ENCODE data around the gene RNF215.

RNF215 gene

DNA sequence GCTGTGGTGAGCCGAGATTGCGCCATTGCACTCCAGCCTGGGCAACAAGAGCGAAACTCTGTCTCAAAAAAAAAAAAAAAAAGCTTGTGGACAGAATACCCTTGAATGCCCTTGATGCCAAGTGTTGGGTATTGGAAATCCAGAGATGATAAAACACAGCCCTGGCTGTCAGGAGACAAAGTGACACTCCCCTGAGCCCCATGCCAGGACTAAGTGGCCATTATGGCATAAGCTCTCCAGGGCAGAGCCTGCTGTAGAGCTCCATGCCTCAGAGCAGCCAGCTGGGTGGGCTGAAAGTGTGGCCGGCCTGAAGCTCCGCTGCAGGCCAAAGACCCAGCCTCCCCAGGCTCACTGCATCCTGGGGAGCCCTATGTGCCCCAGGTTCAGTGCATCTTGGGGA, 4.9 kb downstream of the RNF215 start:
- Histone ChIP-seq H3K27me3 (ENCODE audit: control insufficient read depth, insufficient read depth, low read length) (no peaks in the 10 kb centered on the region), H3K9ac (ENCODE audit: low read length) (no peak overlapping the region), H3K36me3 (ENCODE audit: control insufficient read depth, insufficient read depth, low read length) (peaks cover 2% of the 10 kb centered on the region), H3K4me1 (ENCODE audit: control insufficient read depth, insufficient read depth, low read length) (peaks cover 6% of the 10 kb centered on the region), H3K4me3 (ENCODE audit: low read length) (no peak overlapping the region), H3K27ac (ENCODE audit: low read depth, low read length) (no peak overlapping the region)

DNA sequence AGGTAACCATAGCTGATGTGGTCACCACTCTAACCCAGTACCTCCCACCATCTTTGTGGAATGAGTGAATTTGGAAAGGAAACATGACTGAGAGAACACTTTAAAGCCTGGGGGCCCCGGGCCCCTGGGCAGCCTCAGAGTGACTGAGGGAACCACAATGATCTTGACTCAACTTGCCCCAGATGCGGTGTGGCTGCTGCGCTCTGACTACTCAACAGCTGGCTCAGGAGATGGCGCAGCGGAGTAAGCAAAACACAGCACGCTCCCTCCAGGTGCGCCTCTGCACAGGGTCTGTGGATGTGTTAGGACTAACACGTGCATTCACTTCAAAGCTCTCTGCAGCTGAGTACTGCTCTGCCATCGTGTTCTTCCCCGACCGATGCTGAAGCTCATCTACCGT, 5.9 kb downstream of the RNF215 start:
- Histone ChIP-seq H3K36me3 (ENCODE audit: control insufficient read depth, insufficient read depth, low read length) (peaks cover 2% of the 10 kb centered on the region), H3K4me1 (ENCODE audit: control insufficient read depth, insufficient read depth, low read length) (peaks cover 2% of the 10 kb centered on the region)

DNA sequence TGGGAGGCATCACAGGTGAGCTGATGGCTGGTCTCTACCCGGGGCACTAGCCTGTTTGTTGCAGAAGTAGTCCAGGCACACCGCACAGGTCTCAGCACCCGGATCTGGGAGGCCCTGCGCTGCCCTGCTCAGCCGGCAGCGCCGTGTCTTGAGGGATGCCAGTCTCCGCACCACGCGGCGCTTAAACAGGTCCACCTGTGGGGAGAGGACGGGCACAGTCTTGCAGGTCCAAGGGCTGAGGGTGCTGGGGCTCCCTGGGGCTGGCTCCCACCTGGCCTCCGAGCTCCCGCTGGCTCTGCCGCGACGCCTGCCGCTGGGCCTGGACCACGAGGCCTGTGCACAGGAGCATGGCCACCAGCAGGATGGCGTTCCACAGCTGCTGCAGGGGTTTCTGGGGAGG, 7.2 kb downstream of the RNF215 start:
- Histone ChIP-seq H3K27me3 (ENCODE audit: control insufficient read depth, insufficient read depth, low read length) (no peaks in the 10 kb centered on the region), H3K9ac (ENCODE audit: low read length) (no peak overlapping the region), H3K4me1 (ENCODE audit: control insufficient read depth, insufficient read depth, low read length) (no peaks in the 10 kb centered on the region), H3K36me3 (ENCODE audit: control insufficient read depth, insufficient read depth, low read length) (peaks cover 2% of the 10 kb centered on the region), H3K4me3 (ENCODE audit: low read length) (no peak overlapping the region), H3K27ac (ENCODE audit: low read depth, low read length) (no peak overlapping the region)

More for the DNA sequence above, 5.9 kb downstream of the RNF215 start:
- no peak overlapping the region for H3K4me3 ChIP-seq (ENCODE audit: low read length)
- H3K9ac ChIP-seq (ENCODE audit: low read length): no peak overlapping the region
- H3K27ac ChIP-seq (ENCODE audit: low read depth, low read length): no peak overlapping the region
- no peaks in the 10 kb centered on the region for H3K27me3 ChIP-seq (ENCODE audit: control insufficient read depth, insufficient read depth, low read length)

DNA sequence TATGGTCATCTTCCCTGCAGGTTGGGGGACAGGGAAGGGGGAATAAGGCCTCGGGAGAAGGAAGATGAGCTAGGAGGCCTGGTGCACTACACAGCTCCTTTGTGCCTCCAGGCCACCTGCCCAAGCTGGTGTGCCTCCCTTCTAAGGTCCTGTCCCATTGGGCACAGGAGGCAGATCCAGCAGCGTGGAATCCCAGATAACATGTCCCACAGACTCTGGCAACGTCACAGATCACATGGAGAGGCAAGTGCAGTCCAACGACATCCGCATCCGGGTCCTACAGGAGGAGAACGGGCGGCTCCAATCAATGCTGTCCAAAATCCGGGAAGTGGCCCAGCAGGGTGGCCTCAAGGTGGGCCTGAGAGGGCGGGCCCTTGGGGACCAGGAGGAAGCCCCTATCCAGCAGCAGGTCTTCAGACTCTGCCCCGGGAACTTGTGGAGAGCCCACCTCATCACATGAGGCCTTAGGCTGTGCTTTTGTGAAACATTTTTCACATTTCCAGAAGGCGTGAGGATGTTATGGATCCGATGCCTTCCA, 11.8 kb downstream of the RNF215 start:
- H3K4me3 ChIP-seq (ENCODE audit: low read length): no peak overlapping the region
- no peak overlapping the region for H3K9ac ChIP-seq (ENCODE audit: low read length)
- H3K36me3 ChIP-seq (ENCODE audit: control insufficient read depth, insufficient read depth, low read length): no peaks in the 10 kb centered on the region
- no peaks in the 10 kb centered on the region for H3K27me3 ChIP-seq (ENCODE audit: control insufficient read depth, insufficient read depth, low read length)
- no peak overlapping the region for H3K27ac ChIP-seq (ENCODE audit: low read depth, low read length)
- no peaks in the 10 kb centered on the region for H3K4me1 ChIP-seq (ENCODE audit: control insufficient read depth, insufficient read depth, low read length)

DNA sequence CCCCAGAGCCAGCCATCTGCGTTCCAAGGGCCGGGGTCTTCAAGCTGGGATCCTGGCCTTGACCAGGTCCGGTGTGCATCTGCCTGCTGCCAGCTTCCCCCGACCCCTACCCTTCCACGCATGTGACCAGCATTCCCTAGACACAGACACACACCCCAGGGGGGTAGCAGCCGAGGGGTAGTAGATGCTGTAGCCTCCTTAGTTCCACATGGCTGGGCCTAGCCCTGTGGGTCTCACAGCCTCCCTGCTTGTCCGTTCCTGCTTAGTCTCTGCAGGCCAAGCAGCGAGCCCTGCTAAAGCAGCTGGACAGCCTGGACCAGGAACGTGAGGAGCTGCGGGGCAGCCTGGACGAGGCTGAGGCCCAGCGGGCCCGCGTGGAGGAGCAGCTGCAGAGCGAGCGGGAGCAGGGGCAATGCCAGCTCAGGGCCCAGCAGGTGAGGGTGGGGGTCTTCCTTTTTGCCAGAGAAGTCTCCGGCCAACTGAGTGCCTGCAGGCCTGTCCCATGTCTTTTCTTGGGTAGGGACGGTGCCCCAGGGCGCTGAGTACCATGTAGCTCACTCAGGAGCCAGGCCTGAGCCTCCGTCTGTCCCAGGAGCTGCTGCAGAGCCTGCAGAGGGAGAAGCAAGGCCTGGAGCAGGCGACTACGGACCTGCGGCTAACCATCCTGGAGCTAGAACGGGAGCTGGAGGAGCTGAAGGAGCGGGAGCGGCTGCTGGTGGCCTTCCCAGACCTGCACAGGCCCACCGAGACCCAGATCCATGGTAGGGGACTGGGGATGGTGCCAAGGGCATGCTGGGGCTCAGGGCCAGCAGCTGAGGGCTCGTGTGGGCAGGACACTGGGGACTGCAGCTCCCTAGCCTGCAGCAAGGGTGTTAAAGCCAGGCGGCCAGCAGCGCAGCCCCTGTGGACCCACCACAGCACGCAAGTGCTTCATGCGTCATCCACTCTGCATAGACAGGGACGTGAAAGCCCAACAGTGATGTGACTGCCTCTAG, 13.6 kb downstream of the RNF215 start:
- Histone ChIP-seq H3K36me3 (ENCODE audit: control insufficient read depth, insufficient read depth, low read length) (no peaks in the 10 kb centered on the region), H3K4me3 (ENCODE audit: low read length) (no peak overlapping the region), H3K27me3 (ENCODE audit: control insufficient read depth, insufficient read depth, low read length) (no peaks in the 10 kb centered on the region), H3K4me1 (ENCODE audit: control insufficient read depth, insufficient read depth, low read length) (no peaks in the 10 kb centered on the region), H3K9ac (ENCODE audit: low read length) (no peak overlapping the region), H3K27ac (ENCODE audit: low read depth, low read length) (no peak overlapping the region)

DNA sequence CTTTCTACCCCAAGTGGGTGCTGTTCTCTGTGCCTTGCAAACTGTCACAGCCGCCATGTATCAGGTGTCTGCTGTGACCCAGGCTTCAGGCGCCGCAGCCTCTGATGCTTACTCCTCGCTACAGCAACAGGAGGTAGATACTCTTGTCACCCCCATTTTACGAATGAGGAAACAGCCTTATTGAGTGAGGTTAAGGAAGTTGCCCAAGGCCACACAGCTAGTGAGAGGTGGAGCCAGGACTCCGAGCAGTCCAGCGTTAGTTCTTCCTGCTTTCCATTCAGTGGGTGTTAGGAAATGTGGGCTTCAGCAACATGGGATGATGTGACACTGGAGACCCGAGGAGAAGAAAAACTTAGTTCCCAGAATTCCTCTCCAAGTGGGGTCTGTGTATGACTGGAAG, 14.3 kb downstream of the RNF215 start:
- Histone ChIP-seq H3K27me3 (ENCODE audit: control insufficient read depth, insufficient read depth, low read length) (no peaks in the 10 kb centered on the region), H3K27ac (ENCODE audit: low read depth, low read length) (no peak overlapping the region), H3K9ac (ENCODE audit: low read length) (no peak overlapping the region), H3K36me3 (ENCODE audit: control insufficient read depth, insufficient read depth, low read length) (no peaks in the 10 kb centered on the region), H3K4me3 (ENCODE audit: low read length) (no peak overlapping the region), H3K4me1 (ENCODE audit: control insufficient read depth, insufficient read depth, low read length) (no peaks in the 10 kb centered on the region)

DNA sequence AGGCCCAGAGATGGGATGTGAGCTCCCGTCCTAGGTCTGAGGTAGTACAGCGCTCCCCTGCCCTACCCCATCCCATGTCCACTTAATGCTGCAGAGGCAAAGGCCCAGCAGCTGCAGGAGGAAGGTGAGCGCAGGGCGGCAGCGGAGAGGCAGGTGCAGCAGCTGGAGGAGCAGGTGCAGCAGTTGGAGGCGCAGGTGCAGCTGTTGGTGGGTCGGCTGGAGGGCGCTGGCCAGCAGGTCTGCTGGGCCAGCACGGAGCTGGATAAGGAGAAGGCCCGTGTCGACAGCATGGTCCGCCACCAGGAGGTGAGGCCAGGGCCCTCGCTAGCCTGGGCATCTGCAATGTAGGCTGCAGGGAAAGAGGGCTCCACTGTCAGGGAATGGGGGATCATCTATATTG, 15.2 kb downstream of the RNF215 start:
- no peaks in the 10 kb centered on the region for H3K27me3 ChIP-seq (ENCODE audit: control insufficient read depth, insufficient read depth, low read length)
- H3K27ac ChIP-seq (ENCODE audit: low read depth, low read length): no peak overlapping the region
- no peak overlapping the region for H3K4me3 ChIP-seq (ENCODE audit: low read length)
- H3K4me1 ChIP-seq (ENCODE audit: control insufficient read depth, insufficient read depth, low read length): no peaks in the 10 kb centered on the region
- H3K36me3 ChIP-seq (ENCODE audit: control insufficient read depth, insufficient read depth, low read length): no peaks in the 10 kb centered on the region
- H3K9ac ChIP-seq (ENCODE audit: low read length): no peak overlapping the region

DNA sequence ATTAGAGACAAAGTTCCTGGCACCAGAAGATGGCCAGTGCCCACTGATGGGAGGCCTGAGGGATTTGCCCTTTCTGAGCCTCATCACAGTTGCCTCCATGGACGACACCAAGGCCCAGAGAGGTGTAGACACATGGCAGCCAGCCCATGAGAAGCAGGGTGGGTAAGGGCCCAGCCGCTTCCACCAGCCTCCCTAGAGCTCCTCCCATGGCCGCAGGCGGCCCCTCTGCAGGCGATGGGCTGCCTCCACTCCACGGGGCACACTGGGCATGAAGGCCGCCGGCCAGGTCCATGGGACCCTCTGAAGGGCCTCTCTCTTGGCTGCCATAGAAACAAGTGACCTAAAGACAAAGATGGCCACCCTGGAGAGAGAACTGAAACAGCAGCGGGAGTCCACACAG, 15.9 kb downstream of the RNF215 start:
- no peak overlapping the region for H3K9ac ChIP-seq (ENCODE audit: low read length)
- H3K27me3 ChIP-seq (ENCODE audit: control insufficient read depth, insufficient read depth, low read length): no peaks in the 10 kb centered on the region
- no peaks in the 10 kb centered on the region for H3K4me1 ChIP-seq (ENCODE audit: control insufficient read depth, insufficient read depth, low read length)
- no peak overlapping the region for H3K4me3 ChIP-seq (ENCODE audit: low read length)
- H3K36me3 ChIP-seq (ENCODE audit: control insufficient read depth, insufficient read depth, low read length): no peaks in the 10 kb centered on the region
- H3K27ac ChIP-seq (ENCODE audit: low read depth, low read length): no peak overlapping the region

DNA sequence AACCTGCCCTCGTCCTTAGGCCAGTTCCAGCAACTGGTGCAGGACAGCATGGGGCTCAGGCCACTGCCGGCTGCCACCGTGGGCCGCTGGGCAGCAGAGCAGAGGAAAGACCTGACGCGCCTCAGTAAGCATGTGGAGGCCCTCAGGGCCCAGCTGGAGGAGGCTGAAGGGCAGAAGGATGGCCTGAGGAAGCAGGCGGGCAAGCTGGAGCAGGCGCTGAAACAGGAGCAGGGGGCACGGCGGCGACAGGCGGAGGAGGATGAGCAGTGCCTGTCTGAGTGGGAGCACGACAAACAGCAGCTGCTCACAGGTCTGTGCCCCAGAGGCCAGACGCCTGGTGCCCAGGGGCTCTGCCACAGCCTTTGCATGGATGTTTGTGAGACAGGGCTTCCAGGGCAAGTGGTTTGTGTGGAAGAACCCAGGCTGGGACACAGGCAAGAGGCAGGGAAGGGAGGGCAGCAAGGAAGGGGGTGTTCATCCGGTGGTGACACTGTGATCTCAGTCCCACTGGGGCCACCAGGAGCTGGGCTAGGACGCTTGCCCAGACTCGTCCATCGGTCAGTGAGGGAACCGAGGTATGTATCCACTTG, 16.5 kb downstream of the RNF215 start:
- Histone ChIP-seq H3K27me3 (ENCODE audit: control insufficient read depth, insufficient read depth, low read length) (no peaks in the 10 kb centered on the region), H3K9ac (ENCODE audit: low read length) (no peak overlapping the region), H3K4me3 (ENCODE audit: low read length) (no peak overlapping the region), H3K4me1 (ENCODE audit: control insufficient read depth, insufficient read depth, low read length) (no peaks in the 10 kb centered on the region), H3K36me3 (ENCODE audit: control insufficient read depth, insufficient read depth, low read length) (no peaks in the 10 kb centered on the region), H3K27ac (ENCODE audit: low read depth, low read length) (no peak overlapping the region)

DNA sequence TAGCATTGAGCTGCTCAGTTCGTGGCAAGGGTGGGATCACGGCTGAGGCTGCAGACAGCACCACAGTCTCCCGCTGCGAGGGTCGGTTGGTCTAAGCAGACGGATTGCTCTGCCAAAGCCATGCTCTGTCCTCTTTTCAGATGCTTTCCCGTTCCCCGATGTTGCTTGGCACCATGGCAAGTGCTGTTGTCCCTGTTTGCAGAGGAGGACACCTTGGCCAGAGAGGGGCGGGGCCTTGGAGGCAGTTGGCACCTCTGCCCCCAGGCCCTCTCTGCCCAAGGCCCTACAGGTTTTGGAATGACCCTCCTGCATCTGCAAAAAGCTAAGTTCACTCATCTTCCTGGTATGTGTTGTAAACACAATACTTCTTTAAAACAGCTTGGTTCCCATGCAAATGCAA, 18.8 kb downstream of the RNF215 start:
- Histone ChIP-seq H3K27ac (ENCODE audit: low read depth, low read length) (no peak overlapping the region), H3K9ac (ENCODE audit: low read length) (no peak overlapping the region), H3K36me3 (ENCODE audit: control insufficient read depth, insufficient read depth, low read length) (no peaks in the 10 kb centered on the region), H3K27me3 (ENCODE audit: control insufficient read depth, insufficient read depth, low read length) (no peaks in the 10 kb centered on the region), H3K4me1 (ENCODE audit: control insufficient read depth, insufficient read depth, low read length) (no peaks in the 10 kb centered on the region), H3K4me3 (ENCODE audit: low read length) (no peak overlapping the region)

DNA sequence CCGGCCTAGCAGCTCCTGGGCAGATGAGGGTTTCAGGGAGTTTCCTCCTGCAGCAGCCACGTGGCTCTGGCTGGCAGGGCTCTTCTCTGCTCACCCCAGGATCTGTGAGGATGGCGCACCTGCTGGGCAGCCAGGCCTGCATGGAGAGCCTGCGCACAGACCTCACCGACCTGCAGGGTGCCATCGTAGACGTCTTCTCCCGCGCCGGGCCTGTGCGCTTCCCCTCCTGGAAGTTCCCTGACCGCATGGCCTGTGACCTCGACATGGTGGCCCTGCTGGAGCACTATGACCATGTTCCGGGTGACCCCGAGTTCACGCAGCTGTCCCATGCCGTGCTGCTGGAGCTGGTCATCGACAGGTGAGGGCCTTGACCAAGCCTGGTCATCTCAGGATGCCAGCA, 21.3 kb downstream of the RNF215 start:
- H3K27me3 ChIP-seq (ENCODE audit: control insufficient read depth, insufficient read depth, low read length): no peaks in the 10 kb centered on the region
- H3K4me3 ChIP-seq (ENCODE audit: low read length): no peak overlapping the region
- H3K27ac ChIP-seq (ENCODE audit: low read depth, low read length): no peak overlapping the region
- H3K4me1 ChIP-seq (ENCODE audit: control insufficient read depth, insufficient read depth, low read length): no peaks in the 10 kb centered on the region
- no peak overlapping the region for H3K9ac ChIP-seq (ENCODE audit: low read length)
- no peaks in the 10 kb centered on the region for H3K36me3 ChIP-seq (ENCODE audit: control insufficient read depth, insufficient read depth, low read length)

DNA sequence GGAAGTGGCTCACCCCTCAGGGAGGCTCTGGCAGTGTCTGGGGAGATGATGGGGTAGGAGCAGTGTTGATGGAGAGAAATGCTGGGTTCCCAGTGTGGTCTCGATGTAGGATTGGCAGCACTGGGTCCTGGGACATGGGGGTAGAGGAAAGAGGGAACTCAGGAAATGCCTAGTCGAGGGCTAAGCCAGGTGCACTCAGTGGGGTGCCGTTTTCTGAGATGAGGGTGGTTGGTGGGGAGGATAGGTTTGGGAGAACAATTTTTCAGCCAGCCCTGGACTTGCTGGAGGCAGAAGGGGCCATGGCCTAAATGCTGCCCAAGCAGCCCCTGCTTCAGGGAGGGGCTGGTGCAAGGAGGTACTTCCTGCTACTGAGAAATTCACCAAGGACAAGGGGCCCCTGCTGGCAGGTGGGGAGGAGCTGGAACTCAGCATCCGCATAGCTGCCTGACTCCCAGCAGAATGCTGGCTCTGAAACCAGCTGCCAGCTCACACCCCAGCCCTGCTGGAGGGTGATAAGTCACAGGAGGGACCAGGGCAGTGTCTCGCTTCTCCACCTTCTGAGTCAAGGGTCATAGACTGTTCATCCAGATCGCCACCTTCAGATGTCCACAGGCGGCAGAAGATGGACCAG, 24.4 kb downstream of the RNF215 start:
- no peak overlapping the region for H3K4me3 ChIP-seq (ENCODE audit: low read length)
- no peaks in the 10 kb centered on the region for H3K4me1 ChIP-seq (ENCODE audit: control insufficient read depth, insufficient read depth, low read length)
- H3K36me3 ChIP-seq (ENCODE audit: control insufficient read depth, insufficient read depth, low read length): no peaks in the 10 kb centered on the region
- no peak overlapping the region for H3K27ac ChIP-seq (ENCODE audit: low read depth, low read length)
- H3K27me3 ChIP-seq (ENCODE audit: control insufficient read depth, insufficient read depth, low read length): no peaks in the 10 kb centered on the region
- H3K9ac ChIP-seq (ENCODE audit: low read length): no peak overlapping the region
